HG03045 (cell line): ENCODE measurements around the gene MFSD6.

ENCODE experiments used
- ATAC-seq: cut with Tn5 transposase; IDR thresholded peaks from one replicate; pipeline ENCODE4 v1.9.1; 2021; ENCODE audit warnings: mild to moderate bottlenecking, moderate library complexity; ENCODE audit not compliant: unreplicated experiment

MFSD6 gene

DNA sequence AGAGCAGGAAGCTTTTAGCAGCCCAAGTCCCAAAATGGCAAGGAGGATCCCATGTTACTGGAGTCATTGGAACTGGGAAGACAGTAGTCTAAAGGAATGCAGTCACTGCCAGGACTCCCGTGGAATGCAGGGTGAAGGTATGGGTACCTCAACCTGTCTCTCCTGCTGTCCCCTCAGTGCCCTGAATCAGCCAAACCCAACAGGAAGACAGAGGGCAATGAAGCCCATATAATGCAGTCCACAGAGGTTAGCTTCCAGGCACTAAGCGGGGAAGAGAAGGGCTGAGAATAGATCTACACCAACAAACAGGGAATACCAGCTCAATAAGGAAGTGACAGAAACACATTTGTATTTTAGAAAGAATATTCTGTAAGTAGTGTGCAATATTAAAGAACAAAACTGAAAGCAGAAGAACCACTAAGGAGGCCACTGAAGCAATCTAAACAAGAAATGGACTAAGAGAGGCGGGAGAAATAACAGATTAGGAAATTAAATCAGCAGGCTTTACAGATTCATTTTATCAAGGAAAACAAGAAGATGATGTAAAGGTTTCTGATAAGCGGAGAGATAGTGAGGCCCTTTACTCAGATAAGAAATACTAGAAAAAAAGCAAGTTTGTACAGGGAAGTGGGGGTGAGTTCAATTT, 118.1 kb downstream of the MFSD6 start:
- ATAC-seq: no peak

DNA sequence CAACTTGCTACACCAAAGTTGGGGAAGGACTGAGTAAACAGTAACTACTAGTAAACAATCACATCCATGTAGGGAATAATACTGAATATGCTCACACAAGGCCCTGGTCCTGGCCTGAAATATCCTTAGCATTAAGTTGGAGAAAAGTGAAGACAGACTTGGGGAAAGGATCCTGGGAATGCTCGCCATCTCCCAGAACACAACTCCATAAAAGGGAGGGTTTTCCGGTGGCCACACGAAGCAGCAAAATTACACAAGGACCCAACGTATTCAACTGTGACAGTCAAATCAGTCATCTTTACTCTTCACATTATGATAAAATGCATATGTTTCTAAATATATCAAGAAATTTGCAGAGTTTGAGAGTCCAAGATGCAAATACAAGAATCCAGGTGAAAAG, 119.1 kb downstream of the MFSD6 start:
- no peak for ATAC-seq

DNA sequence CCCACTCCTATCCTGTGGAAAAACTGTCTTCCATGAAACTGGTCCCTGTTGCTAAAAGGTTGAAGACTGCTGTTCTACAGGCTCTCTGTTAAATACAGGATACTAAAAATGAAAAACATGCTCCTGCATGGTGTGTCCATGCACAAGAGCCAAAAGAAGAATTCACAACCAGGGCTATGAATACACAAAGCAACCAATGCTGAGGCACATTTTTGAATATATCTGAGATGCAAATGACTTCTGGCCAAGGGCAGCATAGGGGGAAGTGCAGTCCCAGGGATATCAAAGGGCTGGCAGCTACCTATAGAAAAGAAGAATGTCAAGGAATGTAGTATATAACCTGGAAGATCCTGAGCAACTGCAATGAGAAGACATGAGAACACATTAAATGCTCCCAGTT, 119.8 kb downstream of the MFSD6 start:
- ATAC-seq: no peak

DNA sequence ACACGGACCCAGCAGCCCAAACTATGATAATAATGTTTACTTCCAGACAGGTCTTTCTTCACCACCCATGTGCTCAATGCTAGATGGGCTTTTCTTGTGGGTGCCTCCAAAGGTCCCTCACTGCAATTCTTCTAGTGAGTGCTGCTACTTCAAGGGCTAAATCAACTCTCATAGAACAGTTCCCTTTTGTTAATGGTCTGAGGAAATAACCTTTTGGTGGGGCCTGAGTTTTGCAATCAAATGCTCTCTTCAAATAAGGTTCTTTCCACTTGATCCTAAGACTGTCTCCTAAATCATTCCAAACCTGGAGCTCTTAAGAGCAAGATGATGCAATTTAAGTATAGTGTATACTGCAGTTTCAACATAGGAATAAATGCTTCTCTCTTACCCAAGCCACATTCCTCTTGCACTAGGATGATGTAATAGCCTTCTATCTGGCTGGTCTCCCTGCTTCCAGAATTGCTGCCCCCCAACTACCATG, 120.4 kb downstream of the MFSD6 start:
- no peak for ATAC-seq

DNA sequence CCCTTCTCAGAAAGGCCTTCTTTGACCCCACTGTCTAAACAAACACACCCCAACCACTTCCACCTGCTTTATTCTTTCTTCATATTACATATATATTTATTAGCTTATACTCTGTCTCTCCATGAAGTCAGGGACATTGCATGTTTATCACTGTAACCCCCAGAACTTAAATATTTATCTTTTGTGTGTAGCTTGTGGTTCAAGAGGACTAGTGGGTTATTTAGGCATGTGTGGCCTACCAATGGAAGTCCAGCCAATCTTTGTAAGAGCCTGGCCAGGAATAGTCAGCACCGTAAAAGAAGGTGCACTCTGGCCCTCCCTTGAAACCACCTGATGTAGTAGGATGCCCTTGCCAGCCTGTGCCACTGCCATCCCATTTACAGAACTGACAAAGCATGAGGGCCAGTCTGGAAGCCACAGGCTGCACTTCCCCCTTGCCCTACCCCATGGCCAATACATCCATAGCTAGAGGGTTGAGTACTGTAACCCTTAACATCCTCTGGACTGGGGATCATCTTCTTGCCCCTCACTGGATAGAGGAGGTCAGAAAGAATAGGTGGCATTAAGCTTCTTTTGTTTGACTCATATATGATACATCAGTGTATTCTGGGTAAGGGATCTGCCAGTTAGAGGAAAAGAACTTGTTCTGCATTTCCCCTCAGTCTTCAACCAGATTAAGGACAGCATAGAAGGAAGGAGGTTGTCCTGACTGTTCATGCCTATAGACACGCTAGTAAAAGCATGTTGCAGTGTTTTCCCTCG, 121.5 kb downstream of the MFSD6 start:
- no peak for ATAC-seq

DNA sequence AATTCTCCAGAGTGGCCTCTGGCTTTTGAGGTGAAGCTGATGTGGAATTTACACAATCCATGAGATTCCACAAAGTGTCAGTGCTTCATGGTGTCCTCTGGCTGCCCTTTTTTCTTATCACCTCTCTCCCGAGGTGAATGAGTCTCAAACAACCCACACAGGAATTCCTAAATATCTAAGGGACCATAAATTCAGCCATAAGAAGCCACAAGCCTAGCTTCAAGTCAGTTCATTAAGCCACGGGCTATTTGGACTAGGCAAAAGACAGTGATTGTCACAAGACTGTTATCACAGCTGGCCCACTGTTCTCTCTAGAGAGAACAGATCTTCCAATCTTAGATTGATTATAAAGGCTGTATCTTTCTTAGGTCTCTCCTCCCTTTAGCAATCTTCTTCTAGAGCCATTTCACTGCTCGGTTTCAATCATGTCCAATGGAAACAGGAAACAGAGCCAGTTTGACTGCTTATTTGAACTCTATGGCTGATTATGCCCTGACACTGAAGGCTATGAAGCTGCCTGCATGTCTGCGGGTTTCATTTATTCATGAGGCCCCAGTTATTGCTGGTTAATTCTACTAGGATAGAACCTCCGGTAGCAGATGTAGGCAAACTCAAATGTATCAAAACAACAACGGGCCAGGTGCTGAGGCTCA, 122.2 kb downstream of the MFSD6 start:
- ATAC-seq: no peak

DNA sequence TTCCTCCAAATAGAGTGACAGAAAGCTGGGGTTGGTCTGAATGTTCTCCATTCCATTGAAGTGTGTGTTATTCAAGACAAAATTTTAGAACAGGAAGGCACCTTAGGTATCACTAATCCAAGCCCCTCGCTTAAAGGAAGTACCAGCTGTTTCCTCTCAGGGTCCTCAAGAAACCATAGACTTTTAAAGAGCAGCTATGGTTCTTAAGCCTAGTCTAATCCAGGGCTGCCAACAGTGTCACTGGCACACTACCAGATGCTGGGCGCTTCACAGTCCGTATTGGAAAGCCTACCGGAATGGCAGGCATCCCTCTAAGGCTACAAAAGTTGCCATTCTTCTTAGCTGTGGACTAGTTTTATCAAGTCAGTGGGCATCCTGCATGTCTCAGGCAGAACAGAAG, 124.4 kb downstream of the MFSD6 start:
- ATAC-seq: no peak

DNA sequence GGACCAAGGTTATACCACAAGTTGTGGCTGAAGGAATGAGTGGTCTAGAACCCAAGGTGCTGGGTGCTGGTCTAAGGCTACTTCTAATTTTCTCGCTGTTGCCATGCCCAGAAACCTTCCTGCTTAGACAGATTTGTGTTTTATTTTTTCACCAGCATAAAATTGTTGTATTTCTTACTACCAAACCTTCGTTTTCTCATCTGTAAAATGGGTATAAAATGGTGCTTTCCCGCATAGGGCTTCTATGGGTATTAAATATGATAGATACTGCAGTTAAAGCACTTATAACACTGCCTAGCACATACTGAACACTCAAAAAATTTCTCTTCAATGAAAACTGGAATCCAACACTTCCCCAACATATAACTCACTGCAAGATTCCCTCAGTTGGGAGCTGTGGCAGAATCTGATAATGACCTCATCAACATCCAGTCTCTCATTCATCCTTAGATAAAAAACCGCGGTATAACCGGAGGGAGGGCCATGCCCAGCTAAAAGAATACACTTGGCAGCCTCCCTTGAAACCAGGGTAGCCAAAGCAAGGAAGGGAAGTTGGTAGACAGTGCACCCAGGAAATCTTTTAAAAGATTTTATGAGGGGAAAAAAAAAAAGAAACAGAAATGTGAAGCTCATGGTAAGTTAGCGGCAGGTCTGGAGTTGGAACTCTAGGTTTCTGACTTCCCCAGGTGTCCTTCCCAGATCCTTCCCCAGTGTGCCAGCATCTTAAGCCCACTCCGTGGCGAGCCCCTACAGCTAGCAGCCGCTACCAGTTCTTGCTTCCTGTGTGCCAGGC, 125.2 kb downstream of the MFSD6 start:
- no peak for ATAC-seq

DNA sequence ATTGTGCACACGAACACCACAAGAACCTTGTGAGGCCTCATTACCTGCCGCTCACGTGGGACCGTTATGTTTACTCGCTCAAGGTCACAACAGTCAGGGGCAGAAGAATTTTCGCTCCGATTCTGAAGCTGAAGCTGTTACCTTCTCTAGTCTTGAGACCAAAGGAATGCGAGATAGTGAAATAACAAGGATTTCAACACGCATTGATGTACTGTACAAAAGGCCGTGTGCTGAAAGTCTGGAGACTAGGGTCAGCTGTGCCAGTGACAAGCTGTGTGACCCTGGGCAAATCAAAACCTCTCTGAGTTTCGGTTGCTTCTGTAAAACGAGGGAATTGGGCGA, 125.8 kb downstream of the MFSD6 start:
- ATAC-seq: peak; percentile 18

DNA sequence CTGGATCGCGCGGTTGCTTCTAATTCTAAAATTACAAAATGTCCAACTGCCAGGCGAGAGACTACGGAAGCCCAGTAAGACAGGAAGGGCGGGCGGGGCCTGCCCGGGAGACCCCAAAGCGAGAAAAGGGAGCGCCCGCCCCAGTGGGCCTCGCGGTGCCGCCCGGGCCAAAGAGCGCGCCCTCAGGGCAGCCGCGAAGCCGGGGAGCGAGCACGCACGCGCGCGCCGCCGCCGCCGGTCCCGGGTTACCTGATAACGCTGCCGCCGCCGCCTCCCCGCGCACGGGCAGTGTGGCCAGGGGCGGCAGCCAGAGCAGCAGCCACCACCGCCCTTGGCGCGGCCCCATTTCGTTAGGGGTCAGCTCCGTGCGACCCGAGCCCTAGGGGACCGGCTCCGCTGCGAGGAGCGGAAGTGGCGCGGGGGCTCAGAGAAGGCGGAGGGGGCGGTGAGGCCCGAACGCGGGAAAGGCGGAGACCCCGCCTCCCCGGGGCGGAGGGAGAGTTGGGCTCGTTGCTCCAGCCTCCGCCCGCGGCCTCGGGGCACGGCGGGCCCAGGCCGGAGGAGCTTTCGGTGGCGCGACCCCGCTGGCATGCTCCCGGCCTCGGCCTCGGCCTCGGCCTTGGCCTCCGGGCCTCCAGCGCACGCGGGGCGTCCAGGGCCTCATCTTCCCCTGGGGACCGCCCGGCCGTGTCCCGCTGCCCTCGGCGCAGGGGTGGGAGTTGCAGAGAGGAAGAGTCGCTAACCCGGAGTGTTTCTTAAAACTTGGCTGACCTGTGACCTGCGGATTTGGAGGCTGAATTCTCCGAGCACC, 126.4 kb downstream of the MFSD6 start, which contains the start of gene NEMP2:
Gene NEMP2, minus strand, starts transcription at position 413 of the 811 bp plus-strand sequence. Its CDS starts 67 bp downstream, at position 346.
- ATAC-seq: peak; percentile 78

DNA sequence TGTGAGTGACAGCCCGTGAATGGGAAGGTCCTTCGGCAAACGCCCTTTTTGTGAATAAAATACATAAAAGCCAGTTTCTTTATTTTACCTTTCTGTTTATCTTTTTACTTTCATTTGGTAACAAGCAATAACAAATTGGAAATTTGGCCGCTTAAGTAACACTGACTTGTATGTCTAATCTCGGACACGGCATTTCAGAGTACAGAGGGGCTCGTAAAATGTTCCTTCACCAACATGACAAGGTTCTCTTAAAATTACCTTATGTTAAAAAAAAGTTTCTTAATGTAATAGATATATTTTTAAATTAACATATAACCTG, 126.9 kb downstream of the MFSD6 start:
- ATAC-seq: no peak

DNA sequence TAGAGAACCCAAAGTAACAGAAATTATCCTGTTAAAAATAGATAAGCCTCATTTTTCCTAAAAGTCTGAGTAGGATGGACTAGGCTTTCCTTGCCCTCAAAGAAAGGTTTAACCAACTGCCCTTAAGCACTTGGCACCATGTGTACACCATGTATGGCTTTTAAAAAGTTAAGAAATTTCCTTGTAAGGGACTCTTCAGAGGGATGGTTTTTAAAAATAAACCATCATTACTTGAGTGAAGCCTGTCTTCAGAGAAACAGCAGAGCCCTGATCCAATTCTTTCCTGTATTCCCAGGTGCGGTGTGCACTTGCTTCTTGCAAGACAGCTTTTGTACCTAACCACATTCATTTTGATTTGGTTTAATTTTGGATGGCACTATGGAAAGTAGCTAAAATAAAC, 127.4 kb downstream of the MFSD6 start:
- ATAC-seq: no peak

DNA sequence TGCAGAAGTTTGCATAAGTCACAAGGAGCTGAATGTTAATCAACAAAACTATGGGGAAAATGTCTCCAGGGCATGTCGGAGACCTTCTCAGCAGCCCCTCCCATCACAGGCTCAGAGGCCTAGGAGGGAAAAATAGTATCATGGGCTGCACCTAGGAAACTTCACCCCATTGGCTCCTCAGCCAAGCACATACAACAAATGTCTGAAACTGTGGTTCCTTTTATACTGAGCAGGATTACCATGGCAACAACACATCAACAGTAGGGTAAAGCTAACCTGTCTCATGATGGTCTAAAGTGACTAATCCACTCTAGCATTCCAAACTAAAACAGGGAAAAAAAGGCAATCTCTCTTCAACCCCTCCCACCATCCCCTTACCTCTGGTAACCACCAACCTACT, 129.6 kb downstream of the MFSD6 start:
- no peak for ATAC-seq

DNA sequence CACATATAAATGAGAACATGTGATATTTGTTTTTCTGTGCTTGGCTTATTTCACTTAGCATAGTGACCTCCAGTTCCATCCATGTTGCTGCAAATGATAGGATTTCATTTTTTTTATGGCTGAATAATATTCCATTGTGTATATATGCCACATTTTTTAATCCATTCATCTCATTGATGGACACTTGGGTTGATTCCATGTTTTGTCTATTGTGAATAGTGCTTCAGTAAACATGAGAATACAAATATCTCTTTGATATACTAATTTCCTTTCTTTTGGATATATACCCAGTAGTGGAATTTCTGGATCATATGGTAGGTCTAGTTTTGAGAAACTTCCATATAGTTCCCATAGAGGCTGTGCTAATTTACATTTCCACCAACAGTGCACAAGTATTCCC, 130.0 kb downstream of the MFSD6 start:
- ATAC-seq: no peak

DNA sequence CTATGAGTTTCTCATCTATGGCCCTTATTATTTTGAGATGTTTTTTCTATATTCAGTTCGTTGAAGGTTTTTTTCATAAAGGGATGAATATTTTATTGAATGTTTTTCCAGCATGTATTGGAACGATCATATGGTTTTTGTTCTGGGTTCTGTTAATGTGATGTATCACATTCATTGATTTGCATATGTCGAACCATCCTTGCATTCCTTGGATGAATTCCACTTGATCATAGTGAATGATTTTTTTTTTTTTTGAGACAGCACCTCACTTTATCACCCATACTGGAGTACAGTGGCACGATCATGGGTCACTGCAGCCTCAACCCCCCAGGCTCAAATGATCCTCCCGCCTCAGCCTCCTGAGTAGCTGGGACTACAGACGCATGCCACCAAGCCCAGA, 131.9 kb downstream of the MFSD6 start:
- ATAC-seq: no peak

DNA sequence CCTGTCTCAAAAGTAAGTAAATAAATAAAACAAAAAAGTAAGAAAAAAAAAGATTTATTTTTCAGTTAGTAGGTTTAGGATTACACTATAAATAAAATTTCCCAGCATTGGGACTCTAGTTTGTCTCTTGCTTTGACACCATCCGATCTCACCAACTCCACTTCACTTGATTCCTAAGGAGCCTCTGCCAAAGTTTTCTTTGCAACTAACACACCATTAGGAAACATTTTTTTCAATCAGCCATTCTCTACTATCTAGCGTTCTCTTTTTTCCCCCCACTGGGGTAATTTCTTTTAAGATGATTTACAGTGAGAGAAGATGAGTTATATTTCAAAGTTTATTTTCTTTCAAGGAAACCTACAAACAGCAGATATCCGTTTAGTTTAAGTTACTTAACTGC, 136.9 kb downstream of the MFSD6 start:
- no peak for ATAC-seq

DNA sequence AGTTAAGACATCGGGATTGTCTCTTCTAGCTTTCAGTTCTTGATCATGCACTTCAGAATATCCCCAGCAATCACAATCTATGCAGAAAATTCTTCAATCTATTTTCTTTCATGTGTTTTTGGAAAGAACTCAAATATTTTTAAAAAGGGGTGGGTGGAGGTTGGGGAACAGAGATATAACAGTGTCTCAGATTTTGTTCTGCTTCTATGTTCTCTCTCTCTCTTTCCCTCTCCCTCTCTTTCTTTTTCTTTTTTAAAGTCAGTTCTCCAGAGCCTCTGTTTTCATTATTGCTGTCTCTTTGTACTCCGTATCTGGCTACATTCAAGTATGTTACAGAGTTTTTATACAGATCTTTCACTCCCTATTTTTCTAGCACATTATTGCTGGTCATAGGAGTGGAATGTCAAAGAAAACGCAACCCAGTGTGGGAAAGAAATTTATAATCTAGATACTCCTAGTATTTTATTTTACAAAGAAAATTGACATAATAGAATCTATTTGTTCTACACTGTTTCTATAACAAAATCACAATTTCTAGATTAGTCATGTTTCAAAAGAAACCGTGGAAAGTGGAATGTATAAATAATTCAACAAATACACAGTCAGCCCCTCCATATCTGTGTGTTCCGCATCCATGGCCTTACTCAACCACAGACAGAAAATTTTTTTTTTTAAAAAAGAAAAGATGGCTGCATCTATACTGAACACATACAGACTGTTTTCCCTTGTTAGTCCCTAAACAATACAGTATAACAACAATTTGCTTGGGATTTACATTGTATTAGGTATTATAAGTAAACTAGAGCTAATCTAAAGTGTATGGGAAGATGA, 137.6 kb downstream of the MFSD6 start:
- no peak for ATAC-seq

DNA sequence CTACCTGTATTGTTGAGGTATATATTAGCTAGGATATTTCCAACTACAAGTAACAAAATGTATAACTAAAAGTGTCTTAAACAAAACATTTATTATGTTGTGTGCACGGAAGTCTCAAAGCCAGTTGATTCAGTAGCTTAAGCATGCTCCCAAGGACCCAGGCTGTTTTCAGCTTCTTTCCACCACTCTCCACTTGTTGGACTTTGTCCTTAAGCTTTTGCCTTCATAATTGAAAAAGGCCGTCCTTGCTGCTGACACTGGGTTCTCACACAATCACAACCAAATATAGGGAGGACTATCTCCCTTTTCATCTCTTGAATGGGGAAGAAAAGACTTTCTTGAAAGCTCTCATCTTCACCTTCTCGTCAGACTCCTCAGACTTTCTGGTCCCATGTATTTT, 138.6 kb downstream of the MFSD6 start:
- no peak for ATAC-seq

DNA sequence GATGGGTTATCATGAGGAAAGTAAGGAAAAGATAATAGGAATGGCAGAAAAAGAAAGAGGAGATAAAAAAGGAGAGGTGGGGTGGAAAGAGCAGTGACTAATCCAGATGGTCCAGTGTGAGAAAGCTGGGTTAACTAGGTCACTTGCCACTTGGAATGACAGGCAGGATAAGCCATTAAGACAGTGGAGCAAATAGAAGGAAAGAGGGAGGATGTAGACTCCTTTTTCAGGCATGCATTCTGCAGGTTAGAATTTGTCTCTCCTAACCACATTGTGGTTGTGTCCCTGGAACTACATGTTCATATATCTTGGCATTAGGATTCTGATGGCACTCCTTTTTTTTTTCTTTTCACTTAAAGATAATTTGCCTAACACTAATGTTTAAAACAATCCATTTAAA, 139.7 kb downstream of the MFSD6 start:
- no peak for ATAC-seq

DNA sequence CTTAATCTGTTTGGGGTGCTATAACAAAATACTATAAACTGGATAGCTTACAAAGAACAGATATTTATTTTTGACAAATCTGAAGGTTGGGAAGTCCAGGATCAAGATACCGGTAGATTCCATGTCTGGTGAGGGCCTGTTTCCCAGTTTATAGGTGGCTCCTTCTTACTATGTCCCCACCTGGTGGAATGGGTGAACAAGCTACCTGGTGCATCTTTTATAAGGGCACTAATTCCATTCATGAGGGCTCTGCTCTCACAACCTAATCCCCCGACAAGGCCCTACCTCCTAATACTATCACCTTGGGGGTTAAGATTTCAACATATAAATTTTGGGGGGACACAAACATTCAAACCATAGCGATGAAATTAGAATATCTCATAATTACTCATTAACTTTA, 142.0 kb downstream of the MFSD6 start:
- ATAC-seq: no peak
